Ovary (tissue), 9 donors: ENCODE results near the gene METAP2. TPM values are rescaled to one million over a fixed set of nuclear protein-coding genes. Genes with fewer than 3 reads are reported as not detected.

Source experiments
- DNase-seq, 5 donors: peaks; one replicate each; pipeline ENCODE4 v3.0.0-alpha.2; 2019 to 2020
- H3K27ac ChIP-seq, 2 donors: fragments of 200-600 bp; one replicate each; pipeline versions ENCODE4 v1.5.1 to v1.8.0; 2019 to 2022
- H3K27me3 ChIP-seq: fragments of 200-600 bp; one replicate; pipeline ENCODE4 v1.8.0; 2022
- H3K36me3 ChIP-seq: fragments of 200-600 bp; sonication (generic); one replicate; pipeline ENCODE4 v1.5.1; 2019
- H3K4me1 ChIP-seq: one replicate; pipeline ENCODE4 v1.8.1; 2013; ENCODE audit warnings: mild to moderate bottlenecking, moderate library complexity; ENCODE audit not compliant: insufficient read depth
- H3K4me3 ChIP-seq: fragments of 200-600 bp; sonication (generic); one replicate; pipeline ENCODE4 v1.5.1; 2017
- H3K9me3 ChIP-seq, 2 donors: fragments of 200-600 bp in 1 of 2; sonication (generic) in 1 of 2; one replicate each; pipeline versions ENCODE4 v1.5.1 to v1.8.1; 2013 to 2019; ENCODE audit warnings: mild to moderate bottlenecking in 1 of 2, moderate library complexity in 1 of 2
- EP300 ChIP-seq: sonication (generic); formaldehyde crosslinking; IDR thresholded peaks from one replicate; pipeline ENCODE4 v1.6.1; 2017; ENCODE audit warnings: antibody characterized with exemption
- POLR2A ChIP-seq: fragments of 450-650 bp; IDR thresholded peaks from one replicate; pipeline ENCODE4 v1.6.1; 2017; ENCODE audit warnings: antibody characterized with exemption, mild to moderate bottlenecking, moderate library complexity
- WGBS, 3 donors: extraction: QIAGEN DNeasy Blood & Tissue Kit in 1 of 3; methylation state at CpG; one replicate each; pipeline versions ENCODE4 v1.1.5 to v1.1.7; 2013 to 2017; 5-methylcytosine and 5-hydroxymethylcytosine counted together
- intact Hi-C, 4 donors: fragments of 100-400 bp; cut with DNase I; formaldehyde crosslinking; loops; one replicate each; pipeline versions ENCODE4 v1.11.0 to v1.15.1; 2022 to 2023
- polyA plus RNA-seq, 2 donors: library from polyadenylated mRNA; stranded (reverse); fragments of 200-250 nt in 1 of 2; fragments of 350-450 nt in 1 of 2; fragmentation: Illumina TruSeq in 1 of 2; extraction: RNeasy Lipid Tissue Mini Kit (QIAGEN cat#74804) in 1 of 2; gene quantifications; one replicate each; pipeline ENCODE4 v1.2.3, GENCODE V29; 2013 to 2014
- total RNA-seq, 7 donors: library from RNA; depleted of rRNA in 2 of 7; stranded (reverse); fragments of >200 nt in 2 of 7; fragmentation: NEBNext Ultra II Directional in 3 of 7; extraction: Animal tissue kit (Norgen Biotek cat#: 25700) in 3 of 7; gene quantifications; one replicate each; pipeline versions ENCODE4 v1.1.0 to v1.2.4, GENCODE V29; 2016 to 2023
- TF ChIP-seq, protein P1 (sequence below), 3 donors: fragments of 450-650 bp in 2 of 3; fragments of 200-600 bp in 1 of 3; IDR thresholded peaks; one replicate each; pipeline versions ENCODE4 v1.5.1 to v1.8.0; 2016 to 2022; ENCODE audit warnings: antibody characterized with exemption in 3 of 3, mild to moderate bottlenecking in 1 of 3
- donor health status: DM: no; HTN: no; CAD: no; lungs with moderate emphysema.
- donor health status: DM: no; HTN: no; CAD: no.
- donor health status: Bipolar disorder and iron deficiency.
- donor health status: DM: yes; HTN: yes; CAD: no.
- donor health status: DM: no; HTN: no; CAD: no.
- donor health status: DM: yes; HTN: yes; CAD: no.

METAP2 gene
- total and polyA plus RNA-seq, 9 donors: 52.1 to 131 (median 62.5) TPM

DNA sequence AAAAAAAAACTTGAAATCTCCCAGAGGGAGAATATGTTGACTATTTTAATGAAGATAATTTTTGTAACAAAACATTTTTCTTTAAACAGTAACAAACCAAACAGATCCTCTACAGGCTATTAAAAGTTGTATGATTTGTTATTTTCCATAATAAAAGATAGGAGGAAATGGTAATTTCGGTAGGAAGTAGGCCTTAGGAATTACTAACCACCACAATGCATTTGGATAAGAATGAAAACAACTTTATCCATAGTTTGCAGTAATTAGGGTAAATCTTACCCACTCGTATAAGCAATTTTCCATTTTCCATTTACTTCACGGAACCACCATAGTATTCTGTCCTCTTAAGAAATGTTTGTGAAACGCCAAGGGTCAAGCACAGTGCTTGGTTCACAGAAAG, 71.4 kb downstream of the METAP2 start:
- no peak for DNase-seq
- H3K27ac ChIP-seq: no peak overlapping the region
- 37 to 61% (median 49%) methylated on average over 4 of the region's 4 CpGs for WGBS, 3 donors
- TF ChIP-seq, protein P1, sequence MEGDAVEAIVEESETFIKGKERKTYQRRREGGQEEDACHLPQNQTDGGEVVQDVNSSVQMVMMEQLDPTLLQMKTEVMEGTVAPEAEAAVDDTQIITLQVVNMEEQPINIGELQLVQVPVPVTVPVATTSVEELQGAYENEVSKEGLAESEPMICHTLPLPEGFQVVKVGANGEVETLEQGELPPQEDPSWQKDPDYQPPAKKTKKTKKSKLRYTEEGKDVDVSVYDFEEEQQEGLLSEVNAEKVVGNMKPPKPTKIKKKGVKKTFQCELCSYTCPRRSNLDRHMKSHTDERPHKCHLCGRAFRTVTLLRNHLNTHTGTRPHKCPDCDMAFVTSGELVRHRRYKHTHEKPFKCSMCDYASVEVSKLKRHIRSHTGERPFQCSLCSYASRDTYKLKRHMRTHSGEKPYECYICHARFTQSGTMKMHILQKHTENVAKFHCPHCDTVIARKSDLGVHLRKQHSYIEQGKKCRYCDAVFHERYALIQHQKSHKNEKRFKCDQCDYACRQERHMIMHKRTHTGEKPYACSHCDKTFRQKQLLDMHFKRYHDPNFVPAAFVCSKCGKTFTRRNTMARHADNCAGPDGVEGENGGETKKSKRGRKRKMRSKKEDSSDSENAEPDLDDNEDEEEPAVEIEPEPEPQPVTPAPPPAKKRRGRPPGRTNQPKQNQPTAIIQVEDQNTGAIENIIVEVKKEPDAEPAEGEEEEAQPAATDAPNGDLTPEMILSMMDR (IDR thresholded peaks at IDR 0.05): no peak
- TF ChIP-seq EP300: no peak
- no peak for TF ChIP-seq POLR2A
- H3K4me1 ChIP-seq: no peaks in the 10 kb centered on the region
- H3K36me3 ChIP-seq: no peaks in the 10 kb centered on the region
- no peaks in the 10 kb centered on the region for H3K27me3 ChIP-seq
- no peaks in the 10 kb centered on the region for H3K9me3 ChIP-seq
- H3K4me3 ChIP-seq: no peak overlapping the region
- intact Hi-C loops: loop anchor here in 1 of 4 donors (5.0 kb wide), 1 partner anchor 1528 kb away; no protein-coding TSS in a partner anchor

DNA sequence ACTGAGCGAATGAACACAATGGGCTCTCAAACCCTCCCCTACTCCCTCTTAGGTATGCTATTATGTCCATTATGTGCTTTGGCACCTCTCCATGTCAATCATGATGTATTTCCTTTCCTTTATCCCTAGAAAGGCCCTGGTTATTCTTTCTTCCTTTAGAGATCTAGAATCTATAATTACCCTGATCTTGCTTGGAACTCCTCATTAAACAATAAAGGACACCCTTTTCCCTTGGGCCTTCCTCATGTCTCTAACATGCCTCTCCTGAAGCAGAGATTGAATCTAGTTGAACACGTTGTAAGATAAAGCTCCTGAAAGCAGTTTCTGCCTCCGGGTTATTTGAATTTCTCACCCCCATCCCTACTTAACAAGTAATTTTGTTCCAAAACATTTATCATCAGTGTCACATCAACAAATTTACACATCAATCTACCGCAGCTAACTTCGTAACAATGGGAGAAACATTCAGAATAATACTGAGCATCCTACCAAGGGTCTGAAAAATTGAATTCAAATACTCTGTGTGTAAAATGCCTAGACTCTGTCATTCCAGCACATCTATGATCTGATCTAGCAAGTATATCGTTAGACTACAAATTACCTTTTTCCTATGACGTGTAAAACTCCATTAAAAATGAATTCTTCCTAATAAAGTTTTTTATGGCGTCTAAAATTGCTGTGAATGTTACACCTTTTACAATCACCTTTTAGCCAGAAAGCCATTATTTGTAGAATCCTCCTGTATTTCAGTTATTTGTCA, 72.0 kb downstream of the METAP2 start:
- intact Hi-C loops: loop anchor here in 1 of 4 donors (5.0 kb wide), 1 partner anchor 1529 kb away; no protein-coding TSS in a partner anchor
- H3K4me1 ChIP-seq: no peaks in the 10 kb centered on the region
- DNase-seq: no peak
- H3K27me3 ChIP-seq: no peaks in the 10 kb centered on the region
- no peaks in the 10 kb centered on the region for H3K9me3 ChIP-seq
- H3K4me3 ChIP-seq: no peak overlapping the region
- TF ChIP-seq POLR2A: no peak
- TF ChIP-seq, protein P1 (IDR thresholded peaks at IDR 0.05): no peak
- no peak for TF ChIP-seq EP300
- no peaks in the 10 kb centered on the region for H3K36me3 ChIP-seq
- H3K27ac ChIP-seq: no peak overlapping the region
- 89 to 91% (median 90%) methylated on average over 8 of the region's 8 CpGs for WGBS, 3 donors

DNA sequence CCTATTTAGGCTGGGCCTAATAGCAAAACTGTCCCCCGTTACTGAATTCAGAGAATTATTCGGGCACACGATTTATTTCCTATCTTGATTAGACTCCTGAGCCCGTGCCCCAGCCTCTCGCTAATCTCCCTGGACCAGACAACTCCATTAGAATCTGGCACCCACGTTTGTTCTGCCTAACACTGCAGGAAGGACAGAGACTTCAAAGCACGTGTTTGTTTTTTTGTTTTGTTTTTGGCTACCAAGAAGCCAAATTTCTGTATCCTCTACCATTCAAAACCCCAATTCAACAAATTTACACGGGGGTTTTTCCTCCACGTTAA, 72.5 kb downstream of the METAP2 start:
- no peak for TF ChIP-seq EP300
- TF ChIP-seq, protein P1 (IDR thresholded peaks at IDR 0.05): no peak
- no peak for TF ChIP-seq POLR2A
- 79 to 92% (median 89%) methylated on average over 9 of the region's 9 CpGs for WGBS, 3 donors
- Histone ChIP-seq H3K36me3 (no peaks in the 10 kb centered on the region), H3K9me3 (no peaks in the 10 kb centered on the region), H3K4me1 (no peaks in the 10 kb centered on the region), H3K27me3 (no peaks in the 10 kb centered on the region), H3K27ac (no peak overlapping the region), H3K4me3 (no peak overlapping the region)
- no peak for DNase-seq
- intact Hi-C loops: loop anchor here in 1 of 4 donors (5.0 kb wide), 1 partner anchor 1529 kb away; no protein-coding TSS in a partner anchor

DNA sequence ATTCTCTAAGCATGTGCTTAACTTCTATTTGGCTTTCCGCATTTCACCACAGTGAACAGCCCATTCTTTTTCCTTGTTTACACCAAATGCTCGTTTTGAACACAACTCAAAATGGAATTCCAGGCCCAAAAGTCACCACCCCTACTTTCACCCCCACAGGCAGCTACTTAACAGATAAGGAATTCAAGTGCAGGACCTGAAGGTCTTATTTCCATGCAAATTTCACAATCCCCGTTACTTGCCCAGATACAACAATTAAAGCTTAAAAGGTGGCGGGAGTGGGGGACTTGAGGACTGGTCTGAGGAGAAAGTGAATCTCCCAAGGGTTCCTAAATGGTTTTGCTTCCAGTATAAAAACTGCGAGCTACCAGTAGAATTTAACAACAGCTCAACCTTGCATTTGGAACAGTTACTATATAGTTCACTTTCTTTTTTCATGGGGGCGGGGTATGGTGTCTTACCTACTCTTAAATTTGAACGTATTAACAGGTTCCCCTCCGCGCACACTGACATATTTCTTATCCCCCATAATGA, 73.6 kb downstream of the METAP2 start:
- intact Hi-C loops: loop anchor here in 1 of 4 donors (5.0 kb wide), 1 partner anchor 1530 kb away; no protein-coding TSS in a partner anchor
- peak in 1 of 5 donors; percentile 19 for DNase-seq
- TF ChIP-seq, protein P1 (IDR thresholded peaks at IDR 0.05): no peak
- TF ChIP-seq EP300: no peak
- no peak for TF ChIP-seq POLR2A
- 22 to 40% (median 31%) methylated on average over 9 of the region's 9 CpGs for WGBS, 3 donors
- Histone ChIP-seq H3K9me3 (no peaks in the 10 kb centered on the region), H3K4me3 (peak overlapping the region; percentile 85), H3K36me3 (no peaks in the 10 kb centered on the region), H3K4me1 (no peaks in the 10 kb centered on the region), H3K27me3 (no peaks in the 10 kb centered on the region), H3K27ac (peak overlapping the region; percentile 56 to 73)
